GM06990 (cell line): ENCODE data around the gene WWTR1.

Source experiments
- DNase-seq: peaks from one replicate; pipeline ENCODE4 v3.0.0-alpha.2; 2011; ENCODE audit not compliant: insufficient read length; ENCODE audit errors: extremely low read depth
- H3K27me3 ChIP-seq: replicated peaks from 2 replicates; pipeline ENCODE4 v1.6.0; 2011; ENCODE audit warnings: low read length; ENCODE audit not compliant: control insufficient read depth, insufficient read depth
- H3K36me3 ChIP-seq: 2 replicates; pipeline ENCODE4 v1.5.1; 2011; ENCODE audit warnings: low read length; ENCODE audit not compliant: control insufficient read depth, insufficient read depth
- H3K4me3 ChIP-seq: replicated peaks from 2 replicates; pipeline ENCODE4 v1.5.1; 2011; ENCODE audit warnings: low read depth, mild to moderate bottlenecking, control low read depth, low read length
- TF ChIP-seq, protein P1 (sequence below): IDR thresholded peaks from 2 replicates; pipeline ENCODE4 v1.5.1; 2011; ENCODE audit warnings: low read length, control low read depth, mild to moderate bottlenecking, inconsistent platforms; ENCODE audit not compliant: insufficient read depth, poor library complexity, severe bottlenecking

WWTR1 gene

DNA sequence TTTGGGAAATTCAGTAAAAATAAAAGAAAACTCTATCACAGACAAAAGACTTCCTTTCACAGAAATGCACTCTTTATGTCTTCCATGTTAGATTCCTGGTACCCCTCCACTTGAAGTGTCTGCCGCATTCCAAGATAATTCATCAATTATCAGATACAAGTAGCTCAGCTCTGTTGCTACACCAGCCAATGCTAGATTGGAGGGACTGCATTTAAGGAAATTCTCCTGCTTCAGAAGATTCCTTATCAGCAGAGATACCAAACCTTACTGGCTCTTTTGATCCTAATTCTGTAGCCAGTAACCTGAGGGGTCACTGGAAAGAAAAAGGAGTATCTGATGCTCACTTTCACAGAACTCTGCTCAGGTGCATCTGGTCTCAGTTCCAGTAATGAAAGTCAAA lies 119.5 kb downstream of the WWTR1 start:
- no peak for DNase-seq
- H3K4me3 ChIP-seq: no peak overlapping the region
- H3K27me3 ChIP-seq: no peaks in the 10 kb centered on the region
- no peaks in the 10 kb centered on the region for H3K36me3 ChIP-seq
- TF ChIP-seq, protein P1, sequence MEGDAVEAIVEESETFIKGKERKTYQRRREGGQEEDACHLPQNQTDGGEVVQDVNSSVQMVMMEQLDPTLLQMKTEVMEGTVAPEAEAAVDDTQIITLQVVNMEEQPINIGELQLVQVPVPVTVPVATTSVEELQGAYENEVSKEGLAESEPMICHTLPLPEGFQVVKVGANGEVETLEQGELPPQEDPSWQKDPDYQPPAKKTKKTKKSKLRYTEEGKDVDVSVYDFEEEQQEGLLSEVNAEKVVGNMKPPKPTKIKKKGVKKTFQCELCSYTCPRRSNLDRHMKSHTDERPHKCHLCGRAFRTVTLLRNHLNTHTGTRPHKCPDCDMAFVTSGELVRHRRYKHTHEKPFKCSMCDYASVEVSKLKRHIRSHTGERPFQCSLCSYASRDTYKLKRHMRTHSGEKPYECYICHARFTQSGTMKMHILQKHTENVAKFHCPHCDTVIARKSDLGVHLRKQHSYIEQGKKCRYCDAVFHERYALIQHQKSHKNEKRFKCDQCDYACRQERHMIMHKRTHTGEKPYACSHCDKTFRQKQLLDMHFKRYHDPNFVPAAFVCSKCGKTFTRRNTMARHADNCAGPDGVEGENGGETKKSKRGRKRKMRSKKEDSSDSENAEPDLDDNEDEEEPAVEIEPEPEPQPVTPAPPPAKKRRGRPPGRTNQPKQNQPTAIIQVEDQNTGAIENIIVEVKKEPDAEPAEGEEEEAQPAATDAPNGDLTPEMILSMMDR: no peak

DNA sequence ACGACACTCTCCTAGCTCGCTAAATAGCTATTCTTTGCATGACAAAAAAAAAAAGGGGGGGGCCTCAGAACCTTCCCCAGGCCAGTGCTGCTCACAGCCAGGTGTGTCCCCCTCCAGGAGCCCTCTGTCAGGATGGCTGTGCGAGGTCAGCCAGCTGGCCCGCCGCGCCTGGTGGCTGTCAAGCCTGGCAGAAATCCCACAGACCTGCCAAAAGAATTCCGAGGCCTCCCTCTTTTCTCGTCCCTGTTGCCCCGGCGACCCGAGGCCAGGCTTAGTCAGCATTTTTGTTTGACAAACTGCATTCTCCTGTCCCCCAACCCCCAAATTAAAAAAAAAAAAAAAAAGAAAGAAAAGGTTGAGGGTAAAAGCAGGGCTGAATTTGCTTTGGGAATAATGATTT lies 121.4 kb downstream of the WWTR1 start:
- Histone ChIP-seq H3K36me3 (no peaks in the 10 kb centered on the region), H3K27me3 (no peaks in the 10 kb centered on the region), H3K4me3 (no peak overlapping the region)
- DNase-seq: no peak
- TF ChIP-seq, protein P1: no peak

DNA sequence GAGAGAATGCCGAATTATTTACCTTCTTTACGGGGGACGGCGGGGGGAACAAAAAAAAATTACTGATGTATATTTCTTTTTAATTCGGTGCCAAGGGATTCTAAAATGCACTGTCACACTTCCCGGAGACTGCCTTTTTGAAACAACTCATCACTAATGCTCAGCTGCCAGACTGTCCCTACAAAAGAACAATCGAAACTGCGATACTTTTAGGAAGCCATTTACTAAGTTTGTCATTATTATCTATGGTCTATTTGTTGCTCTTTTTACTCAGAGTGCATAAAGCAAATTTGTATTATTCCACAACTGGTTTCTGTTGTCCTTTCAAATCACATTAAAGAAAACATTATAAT lies 122.5 kb downstream of the WWTR1 start:
- Histone ChIP-seq H3K27me3 (no peaks in the 10 kb centered on the region), H3K36me3 (no peaks in the 10 kb centered on the region), H3K4me3 (no peak overlapping the region)
- DNase-seq: no peak
- TF ChIP-seq, protein P1: no peak

DNA sequence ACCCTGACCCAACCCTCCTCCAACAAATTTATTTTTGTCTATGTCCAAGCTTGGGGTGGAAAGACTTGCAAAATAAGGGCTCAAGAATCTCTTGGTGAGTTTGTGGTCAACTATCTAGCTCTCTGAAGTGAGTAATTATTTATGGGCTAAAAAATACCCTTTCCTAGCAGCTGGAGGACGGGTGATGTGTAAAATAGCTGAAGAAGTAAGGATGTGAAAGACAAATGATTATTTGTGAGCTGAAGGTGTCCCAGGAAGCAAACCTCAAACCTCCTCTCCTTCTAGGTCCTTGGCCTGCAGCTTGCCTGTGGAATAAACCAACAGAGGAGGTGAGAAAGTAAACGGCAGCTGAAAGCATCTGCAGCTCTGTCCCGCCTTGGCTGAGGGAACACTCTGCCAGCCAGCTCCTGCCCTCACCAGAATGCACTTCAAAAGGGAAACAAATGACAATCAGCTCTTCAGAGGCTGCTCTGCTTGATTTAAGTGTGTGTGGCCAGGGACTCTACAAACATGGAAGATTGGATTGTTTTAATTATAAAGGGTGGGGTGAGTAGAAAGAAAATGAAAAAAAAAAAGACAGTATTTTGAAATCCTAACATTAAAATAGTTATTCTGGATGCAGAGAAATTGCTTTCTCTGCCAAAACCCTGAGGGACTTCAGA lies 123.0 kb downstream of the WWTR1 start:
- no peaks in the 10 kb centered on the region for H3K27me3 ChIP-seq
- TF ChIP-seq, protein P1: no peak
- H3K36me3 ChIP-seq: no peaks in the 10 kb centered on the region
- no peak overlapping the region for H3K4me3 ChIP-seq
- DNase-seq: no peak

DNA sequence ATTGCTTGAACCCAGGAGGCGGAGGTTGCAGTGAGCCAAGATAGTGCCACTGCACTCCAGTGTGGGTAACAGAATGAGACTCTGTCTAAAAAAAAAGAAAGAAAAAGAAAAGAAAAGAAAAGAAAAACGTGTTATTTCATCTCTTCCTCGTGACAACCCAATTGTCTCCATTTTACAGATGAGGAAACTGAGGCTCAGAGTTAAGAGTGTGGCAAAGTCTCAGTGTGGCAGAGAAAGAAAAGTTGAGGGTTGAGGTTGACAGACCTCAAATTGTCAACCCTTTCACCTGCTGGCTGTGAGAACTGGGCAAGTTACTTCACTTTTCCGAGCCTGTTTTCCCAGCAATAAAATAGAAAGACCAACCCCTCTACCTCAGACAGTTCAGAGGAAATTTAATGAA lies 123.7 kb downstream of the WWTR1 start:
- H3K27me3 ChIP-seq: no peaks in the 10 kb centered on the region
- no peak for DNase-seq
- TF ChIP-seq, protein P1: no peak
- H3K4me3 ChIP-seq: no peak overlapping the region
- H3K36me3 ChIP-seq: no peaks in the 10 kb centered on the region
